ENCODE data around the gene PGC.

GRCh38 chr6:41693281-41694240 lies 53.6 kb downstream of the PGC start:
- TF ChIP-seq POLR2AphosphoS5 (IDR thresholded peaks at IDR 0.05; ENCODE audit: low read depth, low read length) (no peak), TAF1 (IDR thresholded peaks at IDR 0.05; ENCODE audit: borderline replicate concordance, low read depth, low read length) (no peak), POLR2A (IDR thresholded peaks at IDR 0.05; ENCODE audit: low read depth, low read length) (no peak)

Measured in GM12892 (cell line).